Caco-2 (cell line): ENCODE measurements around the gene ANKRD52. TPM values are rescaled to one million over a fixed set of nuclear protein-coding genes. Genes with fewer than 3 reads are reported as not detected.

ENCODE experiments used
- Bru-seq: library from RNA; stranded (reverse); fragments of 400-500 nt; gene quantifications from one replicate; lab custom pipeline; 2021; lab: Mats Ljungman, UMichigan
- BruChase-seq, 2 experiments: library from RNA; stranded (reverse); fragments of 400-500 nt; gene quantifications; one replicate each; lab custom pipeline; 2021; lab: Mats Ljungman, UMichigan
- BruUV-seq: library from RNA; stranded (reverse); fragments of 400-500 nt; replicated peaks from 2 replicates; lab custom pipeline; 2021; lab: Mats Ljungman, UMichigan
- CTCF ChIA-PET: fragments of 300-600 bp; sonication (Branson Sonifier 250); formaldehyde crosslinking; loops from one replicate; lab custom pipeline; 2022; ENCODE audit warnings: antibody characterized with exemption; lab: Charles Lee
- POLR2A ChIA-PET: fragments of 300-600 bp; sonication (Branson Sonifier 250); formaldehyde crosslinking; loops from one replicate; lab custom pipeline; 2022; ENCODE audit warnings: antibody characterized with exemption; lab: Charles Lee
- DNase-seq, 2 experiments: peaks; one replicate each; pipeline versions ENCODE4 v3.0.0 to v3.0.0-alpha.2; 2020 to 2022
- H3K27me3 ChIP-seq: replicated peaks from 2 replicates; pipeline ENCODE4 v1.6.0; 2011; ENCODE audit warnings: low read length; ENCODE audit not compliant: control insufficient read depth, insufficient read depth
- H3K36me3 ChIP-seq: 2 replicates; pipeline ENCODE4 v1.5.1; 2011; ENCODE audit warnings: low read length; ENCODE audit not compliant: control insufficient read depth, insufficient read depth
- H3K4me1 ChIP-seq: fragments of 250-450 bp; sonication (Bioruptor Pico); 2 replicates; pipeline ENCODE4 v1.5.1; 2020; ENCODE audit warnings: mild to moderate bottlenecking
- H3K4me3 ChIP-seq: 2 replicates; pipeline ENCODE4 v1.5.1; 2011; ENCODE audit warnings: low read depth, mild to moderate bottlenecking, control low read depth, low read length
- H3K9me3 ChIP-seq: fragments of 250-450 bp; sonication (Bioruptor Pico); 2 replicates; pipeline ENCODE4 v1.5.1; 2020; ENCODE audit warnings: mild to moderate bottlenecking, moderate library complexity
- H3K27ac Mint-ChIP-seq: one replicate; pipeline ENCODE4 v1.8.0; 2022; ENCODE audit warnings: mixed read lengths; ENCODE audit not compliant: unreplicated experiment
- H3K27me3 Mint-ChIP-seq: one replicate; pipeline ENCODE4 v1.8.0; 2022; ENCODE audit warnings: mixed read lengths; ENCODE audit not compliant: insufficient read depth, unreplicated experiment
- H3K36me3 Mint-ChIP-seq: one replicate; pipeline ENCODE4 v1.8.0; 2022; ENCODE audit warnings: mild to moderate bottlenecking, mixed read lengths; ENCODE audit not compliant: insufficient read depth, unreplicated experiment
- H3K4me1 Mint-ChIP-seq: one replicate; pipeline ENCODE4 v1.8.0; 2022; ENCODE audit warnings: low read depth, mixed read lengths; ENCODE audit not compliant: unreplicated experiment
- H3K4me3 Mint-ChIP-seq: one replicate; pipeline ENCODE4 v1.8.0; 2022; ENCODE audit warnings: mild to moderate bottlenecking, moderate library complexity, mixed read lengths; ENCODE audit not compliant: unreplicated experiment
- H3K9me3 Mint-ChIP-seq: one replicate; pipeline ENCODE4 v1.8.0; 2022; ENCODE audit warnings: mixed read lengths; ENCODE audit not compliant: unreplicated experiment
- intact Hi-C: fragments of 100-400 bp; cut with micrococcal nuclease; formaldehyde crosslinking; loops from one replicate; pipeline ENCODE4 v1.10.0; 2022; ENCODE audit not compliant: unreplicated experiment
- long read RNA-seq: library from polyadenylated mRNA; stranded (forward); transcript quantifications from one replicate; pipeline ENCODE4 v2.0.0, GENCODE V29; 2022
- total RNA-seq: library from RNA; stranded (reverse); gene quantifications from 2 replicates; pipeline ENCODE4 v1.2.3, GENCODE V29; 2022
- TF ChIP-seq, protein P1 (sequence below), 2 experiments: fragments of 200-600 bp in 1 of 2; IDR thresholded peaks; 1 replicate in 1 of 2; 2 replicates in 1 of 2; pipeline versions ENCODE4 v1.5.1 to v1.8.0; 2011 to 2022; ENCODE audit warnings: antibody characterized with exemption in 1 of 2, control low read depth in 1 of 2, inconsistent platforms in 1 of 2, low read depth in 1 of 2, low read length in 1 of 2, mild to moderate bottlenecking in 1 of 2, moderate library complexity in 1 of 2; ENCODE audit not compliant: insufficient read depth in 1 of 2, severe bottlenecking in 1 of 2, unreplicated experiment in 1 of 2

Gene ANKRD52
- total RNA-seq (34.6 and 46.3 TPM in 2 replicates), Bru-seq, nascent RNA (percentile 68 among the genes with signal in this experiment), BruChase-seq, experiment 1, labeled RNA remaining after a 2-hour chase (percentile 89 among the genes with signal in this experiment), BruChase-seq, experiment 2, labeled RNA remaining after a 6-hour chase (percentile 89 among the genes with signal in this experiment)
- long read RNA-seq, partial matches to known transcripts: 0 of 1 reads
- long read RNA-seq, other reads (novel, unspliced or antisense): 1 of 1 reads

GRCh38 chr12:56258068-56258819 is at the start of gene ANKRD52:
ANKRD52 (minus strand) TSS chr12:56258384; CDS start chr12:56258269, 115 bp downstream.
- Mint-ChIP-seq H3K36me3 (peaks cover 43% of the 10 kb centered on the region), H3K4me1 (peaks cover 30% of the 10 kb centered on the region), H3K9me3 (peaks cover 10% of the 10 kb centered on the region), H3K27me3 (no peaks in the 10 kb centered on the region), H3K4me3 (peak within 1 kb of the TSS; percentile 74), H3K27ac (peak within 1 kb of the TSS; percentile 56)
- no peaks in the 10 kb centered on the region for H3K27me3 ChIP-seq
- H3K36me3 ChIP-seq: peaks cover 4% of the 10 kb centered on the region
- H3K9me3 ChIP-seq: no peaks in the 10 kb centered on the region
- POLR2A ChIA-PET: interaction anchor here (0.7 to 1.6 kb wide), 4 partner anchors 11 to 131 kb away, joined by 3 to 7 read pairs (median 6); partner anchors contain the start of gene RNF41
- peak within 1 kb of the TSS; percentile 72 for H3K4me3 ChIP-seq
- no TSS peak for BruUV-seq
- peak; percentile 50 to 88 for DNase-seq
- H3K4me1 ChIP-seq: peaks cover 38% of the 10 kb centered on the region
- TF ChIP-seq, protein P1, sequence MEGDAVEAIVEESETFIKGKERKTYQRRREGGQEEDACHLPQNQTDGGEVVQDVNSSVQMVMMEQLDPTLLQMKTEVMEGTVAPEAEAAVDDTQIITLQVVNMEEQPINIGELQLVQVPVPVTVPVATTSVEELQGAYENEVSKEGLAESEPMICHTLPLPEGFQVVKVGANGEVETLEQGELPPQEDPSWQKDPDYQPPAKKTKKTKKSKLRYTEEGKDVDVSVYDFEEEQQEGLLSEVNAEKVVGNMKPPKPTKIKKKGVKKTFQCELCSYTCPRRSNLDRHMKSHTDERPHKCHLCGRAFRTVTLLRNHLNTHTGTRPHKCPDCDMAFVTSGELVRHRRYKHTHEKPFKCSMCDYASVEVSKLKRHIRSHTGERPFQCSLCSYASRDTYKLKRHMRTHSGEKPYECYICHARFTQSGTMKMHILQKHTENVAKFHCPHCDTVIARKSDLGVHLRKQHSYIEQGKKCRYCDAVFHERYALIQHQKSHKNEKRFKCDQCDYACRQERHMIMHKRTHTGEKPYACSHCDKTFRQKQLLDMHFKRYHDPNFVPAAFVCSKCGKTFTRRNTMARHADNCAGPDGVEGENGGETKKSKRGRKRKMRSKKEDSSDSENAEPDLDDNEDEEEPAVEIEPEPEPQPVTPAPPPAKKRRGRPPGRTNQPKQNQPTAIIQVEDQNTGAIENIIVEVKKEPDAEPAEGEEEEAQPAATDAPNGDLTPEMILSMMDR (IDR thresholded peaks at IDR 0.05; ENCODE audit: insufficient read depth in 1 of 2, low read depth in 1 of 2, low read length in 1 of 2, severe bottlenecking in 1 of 2, unreplicated experiment in 1 of 2): peak; percentile 50 to 59
- CTCF ChIA-PET: interaction anchor here (1.0 to 2.9 kb wide), 6 partner anchors 8 to 69 kb away, joined by 3 to 20 read pairs (median 5); partner anchors contain the start of genes COQ10A, RNF41 and SMARCC2
- intact Hi-C loops: loop anchor here (2.0 to 5.0 kb wide), 3 partner anchors 36 to 131 kb away; partner anchors contain the start of genes NABP2 and RNF41

DNA sequence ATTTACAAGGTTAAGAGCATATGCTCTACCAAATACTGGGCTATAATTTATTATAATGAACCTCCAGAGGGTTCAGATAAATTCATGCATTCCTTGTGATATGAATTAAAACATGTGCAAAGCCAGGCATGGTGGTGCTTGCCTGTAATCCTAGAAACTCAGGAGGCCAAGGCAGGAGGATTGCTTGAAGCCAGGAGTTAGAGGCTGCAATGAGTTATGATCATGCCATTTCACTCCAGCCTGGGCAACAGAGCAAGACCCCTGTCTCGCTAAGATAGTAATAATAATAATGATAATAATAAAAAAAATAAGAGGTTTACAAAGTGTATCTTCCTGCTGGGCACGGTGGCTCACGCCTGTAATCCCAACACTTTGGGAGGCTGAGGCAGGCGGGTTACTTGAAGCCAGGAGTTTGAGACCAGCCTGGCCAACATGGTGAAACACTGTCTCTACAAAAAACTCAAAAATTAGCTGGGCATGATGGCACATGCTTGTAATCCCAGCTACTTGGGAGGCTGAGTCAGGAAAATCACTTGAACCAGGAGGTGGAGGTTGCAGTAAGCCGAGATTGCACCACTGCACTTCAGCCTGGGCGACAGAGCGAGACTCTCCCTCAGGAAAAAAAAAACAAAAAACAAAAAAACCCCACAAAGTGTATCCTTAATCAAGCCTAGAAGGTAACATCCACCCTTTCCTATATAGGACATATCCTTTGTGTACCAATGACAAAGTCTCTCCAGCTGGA is 49.2 kb upstream of the ANKRD52 start:
- Mint-ChIP-seq H3K27me3 (no peaks in the 10 kb centered on the region), H3K4me3 (no peak overlapping the region), H3K27ac (no peak overlapping the region), H3K4me1 (no peaks in the 10 kb centered on the region), H3K36me3 (peaks cover 38% of the 10 kb centered on the region), H3K9me3 (no peaks in the 10 kb centered on the region)
- Histone ChIP-seq H3K27me3 (no peaks in the 10 kb centered on the region), H3K36me3 (peaks cover 2% of the 10 kb centered on the region; the same call in 1 of the 2 replicates), H3K4me1 (no peaks in the 10 kb centered on the region), H3K9me3 (no peaks in the 10 kb centered on the region), H3K4me3 (no peak overlapping the region)
- no TSS peak for BruUV-seq
- no peak for DNase-seq
- CTCF ChIA-PET: no interaction called here
- intact Hi-C loops: no loop called here
- POLR2A ChIA-PET: no interaction called here
- TF ChIP-seq, protein P1 (IDR thresholded peaks at IDR 0.05; ENCODE audit: insufficient read depth in 1 of 2, low read depth in 1 of 2, low read length in 1 of 2, severe bottlenecking in 1 of 2, unreplicated experiment in 1 of 2): no peak
